HuH-7 (cell line): Measurements from ENCODE around the gene GALNT4.

Experiments used
- DNase-seq: peaks from one replicate; pipeline ENCODE4 v3.0.0; 2011; ENCODE audit warnings: low spot score

GALNT4 gene

GRCh38 chr12:89529738-89530137, 5.1 kb upstream of the GALNT4 start:
- DNase-seq, result peak; percentile 48

DNA sequence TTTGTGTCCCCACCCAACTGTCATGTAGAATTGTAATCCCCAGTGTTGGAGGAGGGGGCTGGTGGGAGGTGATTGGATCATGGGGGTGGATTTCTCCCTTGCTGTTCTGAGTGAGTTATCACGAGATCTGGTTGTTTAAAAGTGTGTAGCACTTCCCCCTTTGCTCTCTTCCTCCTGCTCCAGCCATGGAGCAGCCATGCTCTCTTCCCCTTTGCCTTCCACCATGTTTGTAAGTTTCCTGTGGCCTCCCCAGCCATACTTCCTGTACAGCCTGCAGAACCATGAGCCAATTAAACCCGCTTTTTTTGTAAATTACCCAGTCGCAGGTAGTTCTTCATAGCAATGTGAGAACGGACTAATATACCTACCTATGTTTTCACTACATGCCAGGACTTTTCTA, 3.8 kb upstream of the GALNT4 start:
- DNase-seq, result no peak

GRCh38 chr12:89525824-89526770, 1.5 kb upstream of the GALNT4 start, which contains the start of gene POC1B:
TSS of gene POC1B (minus strand) at chr12:89526047. CDS start at chr12:89525895, 152 bp downstream.
- peak; percentile 71 for DNase-seq

GRCh38 chr12:89525305-89525823, 768 bp upstream of the GALNT4 start:
- DNase-seq, result peak; percentile 30

GRCh38 chr12:89523843-89524540, 604 bp downstream of the GALNT4 start:
- no peak for DNase-seq

GRCh38 chr12:89523393-89523792, 1.2 kb downstream of the GALNT4 start:
- no peak for DNase-seq

DNA sequence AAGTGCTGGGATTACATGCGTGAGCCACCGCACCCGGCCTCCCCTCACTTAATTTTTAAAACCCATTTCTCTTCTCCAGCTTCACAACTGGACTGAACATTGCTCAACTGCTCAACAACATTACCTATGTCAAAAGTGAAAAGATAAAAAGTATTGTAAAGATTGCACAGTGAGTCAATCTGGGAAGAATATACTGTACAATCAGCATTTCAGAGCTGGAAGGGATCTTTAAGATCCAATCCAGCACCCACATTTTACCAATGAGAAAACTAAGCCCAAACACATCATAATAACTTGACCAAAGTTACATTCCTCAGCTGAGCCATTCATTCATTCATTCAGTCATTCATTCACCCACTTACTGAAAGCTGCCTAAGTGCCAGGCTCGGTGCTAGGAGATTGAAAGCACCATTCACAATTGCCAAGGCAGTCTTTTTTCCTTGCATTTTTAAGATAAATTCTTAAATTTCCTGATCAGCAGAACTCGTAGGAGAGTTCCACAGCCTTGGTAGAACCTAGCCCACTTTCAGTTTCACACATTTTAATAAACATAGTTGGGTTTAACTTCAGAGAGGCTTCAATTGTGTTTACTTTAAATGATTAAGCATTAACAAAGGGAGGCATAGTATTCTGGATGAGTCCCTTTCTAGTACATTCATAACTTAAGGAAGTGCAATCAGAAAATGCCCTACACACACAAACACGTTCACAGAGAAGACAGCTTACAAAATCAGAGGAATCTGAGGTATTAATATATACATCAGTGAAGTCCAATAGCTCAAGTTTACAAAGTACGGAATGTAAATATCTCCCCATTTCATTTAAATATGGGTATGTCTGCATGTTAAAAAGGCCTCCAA, 3.0 kb downstream of the GALNT4 start:
- DNase-seq, result no peak

DNA sequence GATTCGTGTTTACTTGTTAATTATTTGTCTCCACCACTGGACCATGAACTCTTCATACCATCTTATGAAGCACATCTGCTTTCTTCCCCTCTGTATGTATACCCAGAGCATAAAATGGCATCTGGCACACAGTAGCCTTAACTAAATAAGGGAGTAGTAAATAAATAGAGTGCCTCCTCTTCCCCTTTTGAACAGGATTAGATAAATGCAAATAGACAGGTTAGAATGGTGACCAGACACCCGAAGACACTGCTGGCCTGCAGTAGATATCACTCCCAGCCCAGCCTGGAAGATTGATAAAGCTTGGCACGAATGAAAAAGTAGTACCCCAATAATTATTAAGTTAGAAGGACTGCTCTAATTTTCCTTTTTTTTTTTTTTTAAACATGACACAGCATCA, 6.9 kb downstream of the GALNT4 start:
- no peak for DNase-seq

DNA sequence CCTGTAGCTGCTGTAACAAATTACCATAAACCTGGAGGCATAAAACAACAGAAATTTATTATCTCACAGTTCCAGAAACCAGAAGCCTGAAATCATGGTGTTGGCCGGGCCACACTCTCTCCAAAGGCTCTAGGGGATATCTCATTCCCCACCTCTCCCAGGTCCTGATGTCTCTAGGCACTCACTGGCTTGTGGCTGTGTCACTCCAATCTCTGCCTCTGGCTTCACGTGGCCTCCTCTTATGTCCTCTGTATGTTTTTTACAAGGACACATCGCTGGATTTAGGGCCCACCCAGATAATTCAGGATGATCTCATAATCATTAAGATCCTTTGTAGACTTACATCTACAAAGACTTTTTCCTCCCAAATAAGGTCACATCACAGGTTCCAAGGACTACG, 8.0 kb downstream of the GALNT4 start:
- DNase-seq, result no peak

DNA sequence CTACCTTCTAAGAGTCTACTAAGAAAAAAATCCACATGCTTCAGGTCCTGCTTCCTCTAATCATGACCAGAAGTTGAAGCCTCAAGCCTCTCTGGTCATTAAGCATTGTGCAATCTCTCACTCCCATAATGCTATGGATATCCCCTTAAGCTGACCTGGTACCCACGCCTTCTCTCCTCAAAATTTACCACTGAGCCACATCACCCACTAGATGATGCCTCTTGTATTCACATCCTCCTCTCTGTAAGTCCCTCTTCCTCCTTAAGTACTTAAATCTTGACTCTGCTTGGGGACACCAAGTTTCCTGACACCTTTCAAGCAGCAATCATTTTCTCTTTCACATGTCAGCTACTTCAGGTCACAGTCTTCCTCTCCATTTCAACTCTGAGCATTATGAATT, 9.8 kb downstream of the GALNT4 start:
- no peak for DNase-seq

- no peak for DNase-seq
These were observed 11.1 kb downstream of the GALNT4 start for GRCh38 chr12:89513544-89513943.

- DNase-seq, result peak; percentile 37
These were observed 17.4 kb downstream of the GALNT4 start for GRCh38 chr12:89507015-89507824.

GRCh38 chr12:89506050-89506449, 18.5 kb downstream of the GALNT4 start:
- DNase-seq, result no peak

DNA sequence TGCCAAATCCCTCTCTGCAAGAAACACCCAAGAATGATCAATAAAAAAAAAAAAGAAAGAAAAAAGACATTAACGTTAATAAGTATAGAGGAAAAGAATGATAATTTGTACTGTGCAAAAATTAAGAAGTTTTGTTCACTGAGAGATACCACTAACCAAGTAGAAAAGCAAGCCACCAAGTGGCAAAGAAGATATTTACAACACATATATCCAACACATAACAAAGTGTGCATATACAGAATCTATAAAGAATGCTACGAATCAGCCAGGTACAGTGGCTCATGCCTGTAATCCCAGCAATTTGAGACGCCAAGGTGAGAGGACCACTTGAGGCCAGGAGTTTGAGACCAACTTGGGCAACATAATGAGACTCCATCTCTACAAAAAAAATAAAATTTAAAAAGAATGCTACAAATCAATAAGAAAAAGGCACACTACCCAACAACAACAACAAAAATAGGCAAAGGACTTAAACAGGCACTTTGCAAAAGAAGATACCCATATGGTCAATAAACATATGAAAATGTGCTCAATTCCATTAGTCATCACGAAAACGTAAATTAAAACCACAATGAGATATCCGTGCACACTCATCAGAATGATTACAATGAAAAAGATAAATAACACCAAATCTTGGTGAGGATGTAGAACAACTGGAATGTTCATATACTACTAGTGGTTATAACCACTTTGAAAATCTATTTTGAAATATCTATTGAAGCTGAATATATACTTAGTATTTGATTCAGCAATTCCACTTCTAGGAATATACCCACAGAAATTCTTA, 19.8 kb downstream of the GALNT4 start:
- no peak for DNase-seq

- no peak for DNase-seq
These were observed 22.8 kb downstream of the GALNT4 start for GRCh38 chr12:89501793-89502192.

DNA sequence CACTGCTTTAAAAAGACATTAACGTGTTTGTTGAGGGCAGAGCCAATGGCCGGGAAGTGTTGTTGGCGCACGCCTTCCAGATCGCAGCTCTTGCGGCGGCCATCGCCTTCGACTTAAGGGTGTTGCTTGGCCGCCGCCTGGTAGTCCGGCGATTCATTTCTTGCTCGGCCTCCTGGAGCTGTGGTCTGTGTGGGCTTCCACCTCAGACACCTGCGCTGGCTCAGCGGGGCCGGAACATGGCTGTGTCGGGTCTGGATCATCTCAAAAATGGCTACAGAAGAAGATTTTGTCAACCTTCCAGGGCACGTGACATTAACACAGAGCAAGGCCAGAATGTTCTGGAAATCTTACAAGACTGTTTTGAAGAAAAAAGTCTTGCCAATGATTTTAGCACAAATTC, 24.7 kb downstream of the GALNT4 start:
- no peak for DNase-seq

GRCh38 chr12:89497467-89497866, 27.1 kb downstream of the GALNT4 start:
- DNase-seq, result no peak

- DNase-seq, result no peak
These were observed 27.6 kb downstream of the GALNT4 start for GRCh38 chr12:89497005-89497404.

DNA sequence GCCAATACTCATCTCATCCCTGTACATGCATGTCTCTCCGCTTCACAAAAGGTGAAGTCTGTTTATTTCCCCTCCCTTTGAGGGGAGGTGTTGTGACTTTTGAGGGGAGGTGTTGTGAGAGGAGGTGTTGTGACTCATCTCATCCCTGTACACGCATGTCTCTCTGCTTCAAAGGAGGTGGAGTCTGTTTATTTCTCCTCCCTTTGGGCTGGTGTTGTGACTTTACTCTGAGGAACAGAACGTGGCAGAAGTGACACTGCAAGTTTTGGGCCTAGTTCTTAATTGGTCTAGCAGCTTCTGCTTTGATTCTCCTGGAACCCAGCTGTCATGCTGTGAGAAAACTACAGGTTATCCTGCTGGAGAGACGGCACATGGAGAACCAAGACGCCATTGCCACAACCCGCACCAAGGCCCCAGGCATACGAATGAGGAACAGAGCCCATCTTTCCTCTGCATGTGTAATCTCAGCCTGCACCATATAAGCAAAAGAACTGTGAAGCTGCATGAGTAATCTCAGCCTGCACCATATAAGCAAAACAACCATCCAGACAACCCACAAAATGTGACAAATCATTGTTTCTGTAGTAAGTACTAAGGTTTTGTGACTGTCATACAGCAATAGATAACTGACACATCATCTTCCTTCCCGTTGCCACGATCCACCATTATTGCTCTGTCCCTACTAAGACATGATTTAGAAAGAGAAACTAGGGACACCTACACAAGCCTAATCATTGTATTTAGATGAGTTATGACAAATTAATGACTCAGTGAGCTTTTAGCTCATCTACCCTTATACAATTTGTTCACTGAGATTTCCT, 30.0 kb downstream of the GALNT4 start:
- DNase-seq, result no peak
